ENCODE results near the gene MBD6.
"Not testable (repeated sequence)": the region's sequence is repeated elsewhere in the genome, so short reads cannot be mapped to it uniquely, and the experiment has no call there.

Gene MBD6

DNA sequence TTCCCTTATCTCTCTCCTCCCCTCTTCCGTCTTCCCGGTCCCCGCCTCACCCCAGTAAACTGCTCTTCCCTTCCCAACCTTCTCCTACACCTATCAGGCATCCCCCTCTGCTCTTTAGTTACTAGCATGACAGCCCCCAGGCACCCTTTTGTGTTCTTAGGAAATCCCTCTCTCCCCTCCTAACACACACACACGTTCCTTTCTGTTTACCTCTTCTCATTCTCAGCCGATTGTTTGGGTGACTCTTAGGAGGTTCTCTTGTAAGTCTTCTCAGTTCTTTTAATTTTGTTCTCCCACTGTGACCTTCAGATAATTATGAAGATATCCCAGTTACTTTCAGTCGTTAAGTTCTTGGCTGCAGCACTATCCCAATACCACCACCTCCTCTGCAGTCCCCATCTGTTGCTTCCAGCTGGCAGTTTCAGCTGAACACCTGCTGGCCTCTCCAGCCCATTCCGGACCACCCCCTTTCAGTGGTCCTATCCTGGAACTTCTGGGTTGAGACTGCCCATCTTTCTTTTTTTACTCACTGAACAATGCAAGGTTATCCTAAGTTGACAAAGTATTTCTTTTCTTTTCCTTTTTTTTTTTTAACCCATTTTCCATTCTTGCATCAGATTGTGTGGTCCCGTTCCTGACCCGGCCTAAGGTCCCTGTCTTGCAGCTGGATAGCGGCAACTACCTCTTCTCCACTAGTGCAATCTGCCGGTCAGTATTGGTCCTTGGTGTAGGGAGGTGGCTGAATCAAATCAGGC is 34.0 kb upstream of the MBD6 start:
- DNase-seq (ENCODE audit: low spot score), result no peak
- TF ChIP-seq CTCF (IDR thresholded peaks at IDR 0.05; ENCODE audit: borderline replicate concordance, control extremely low read depth, extremely low read depth, insufficient read depth, missing control alignments), result no peak
- in situ Hi-C loops (cut with MboI; ENCODE audit: low sequenced_read_pairs, unreplicated experiment), result no loop called here

- no peak for TF ChIP-seq CTCF (IDR thresholded peaks at IDR 0.05; ENCODE audit: borderline replicate concordance, control extremely low read depth, extremely low read depth, insufficient read depth, missing control alignments)
- no peak for DNase-seq (ENCODE audit: low spot score)
- in situ Hi-C loops (cut with MboI; ENCODE audit: low sequenced_read_pairs, unreplicated experiment), result no loop called here
Observed at GRCh38 chr12:57489157-57489641, 33.4 kb upstream of the MBD6 start.

GRCh38 chr12:57490126-57490525 is 32.5 kb upstream of the MBD6 start:
- no peak for DNase-seq (ENCODE audit: low spot score)
- TF ChIP-seq CTCF (IDR thresholded peaks at IDR 0.05; ENCODE audit: borderline replicate concordance, control extremely low read depth, extremely low read depth, insufficient read depth, missing control alignments), result no peak
- in situ Hi-C loops (cut with MboI; ENCODE audit: low sequenced_read_pairs, unreplicated experiment), result no loop called here

DNA sequence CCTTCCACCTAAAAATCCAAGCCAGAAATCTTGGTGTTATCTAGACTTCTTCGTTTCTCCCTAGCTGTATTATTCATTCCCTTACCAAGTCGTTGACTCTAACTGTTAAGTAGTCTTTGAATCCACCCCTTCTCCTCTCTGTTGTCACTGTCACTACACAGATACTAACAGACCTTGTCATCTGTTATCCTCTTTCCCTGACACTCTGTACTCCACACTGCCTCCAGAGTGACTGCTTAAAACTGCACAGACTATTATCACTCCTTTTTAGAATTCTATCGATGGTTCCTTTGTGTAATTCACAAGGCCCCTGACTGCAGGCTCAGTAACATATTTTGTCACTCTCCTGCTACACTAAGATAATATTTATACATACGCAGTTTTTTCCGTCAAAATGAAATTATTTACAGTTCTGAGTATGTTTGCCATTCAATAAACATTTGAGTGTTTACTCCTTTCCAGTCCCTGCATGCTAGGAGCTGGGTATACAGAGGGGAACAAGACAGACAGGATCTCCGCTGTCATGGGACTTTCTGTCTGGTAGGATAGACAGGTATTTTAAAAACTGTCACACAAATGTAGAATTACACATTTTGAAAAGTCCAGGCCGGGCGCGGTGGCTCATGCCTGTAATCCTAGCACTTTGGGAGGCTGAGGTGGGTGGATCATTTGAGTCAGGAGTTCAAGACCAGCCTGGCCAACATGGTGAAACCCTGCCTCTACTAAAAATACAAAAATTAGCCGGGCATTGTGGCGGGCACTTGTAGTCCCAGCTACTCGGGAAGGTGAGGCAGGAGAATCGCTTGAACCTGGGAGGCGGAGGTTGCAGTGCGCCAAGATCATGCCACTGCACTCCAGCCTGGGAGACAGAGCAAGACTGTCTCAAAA is 31.0 kb upstream of the MBD6 start:
- no peak for TF ChIP-seq CTCF (IDR thresholded peaks at IDR 0.05; ENCODE audit: borderline replicate concordance, control extremely low read depth, extremely low read depth, insufficient read depth, missing control alignments)
- in situ Hi-C loops (cut with MboI; ENCODE audit: low sequenced_read_pairs, unreplicated experiment), result no loop called here
- no peak for DNase-seq (ENCODE audit: low spot score)

GRCh38 chr12:57495051-57495701 is 27.4 kb upstream of the MBD6 start:
- in situ Hi-C loops (cut with MboI; ENCODE audit: low sequenced_read_pairs, unreplicated experiment); DNase-seq (ENCODE audit: low spot score): not testable (repeated sequence)

DNA sequence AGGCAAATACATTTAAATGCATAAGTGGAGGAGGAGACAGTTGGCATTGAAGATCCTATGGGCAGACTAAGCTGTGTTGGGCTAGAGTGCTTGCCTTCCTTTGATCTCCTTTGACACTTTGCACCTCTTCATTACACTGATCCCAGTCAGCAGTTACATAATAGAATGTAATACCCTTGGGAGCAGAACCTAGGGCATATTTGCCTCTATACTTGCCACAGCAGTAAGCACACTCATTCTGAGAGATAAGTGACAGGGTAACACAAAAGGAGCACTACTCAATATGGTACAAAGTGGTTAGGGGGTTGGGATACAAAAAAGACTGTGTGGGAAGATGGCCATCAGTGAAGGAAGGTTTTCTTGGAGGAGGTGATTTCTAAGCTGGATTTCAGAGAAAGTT is 25.8 kb upstream of the MBD6 start:
- no peak for TF ChIP-seq CTCF (IDR thresholded peaks at IDR 0.05; ENCODE audit: borderline replicate concordance, control extremely low read depth, extremely low read depth, insufficient read depth, missing control alignments)
- in situ Hi-C loops (cut with MboI; ENCODE audit: low sequenced_read_pairs, unreplicated experiment), result no loop called here
- DNase-seq (ENCODE audit: low spot score), result no peak
